HS-27A (cell line): ENCODE data around the gene SORCS2.

Experiments used
- DNase-seq: peaks from one replicate; pipeline ENCODE4 v3.0.0-alpha.2; 2012; ENCODE audit warnings: low read depth, missing footprints

Gene SORCS2

DNA sequence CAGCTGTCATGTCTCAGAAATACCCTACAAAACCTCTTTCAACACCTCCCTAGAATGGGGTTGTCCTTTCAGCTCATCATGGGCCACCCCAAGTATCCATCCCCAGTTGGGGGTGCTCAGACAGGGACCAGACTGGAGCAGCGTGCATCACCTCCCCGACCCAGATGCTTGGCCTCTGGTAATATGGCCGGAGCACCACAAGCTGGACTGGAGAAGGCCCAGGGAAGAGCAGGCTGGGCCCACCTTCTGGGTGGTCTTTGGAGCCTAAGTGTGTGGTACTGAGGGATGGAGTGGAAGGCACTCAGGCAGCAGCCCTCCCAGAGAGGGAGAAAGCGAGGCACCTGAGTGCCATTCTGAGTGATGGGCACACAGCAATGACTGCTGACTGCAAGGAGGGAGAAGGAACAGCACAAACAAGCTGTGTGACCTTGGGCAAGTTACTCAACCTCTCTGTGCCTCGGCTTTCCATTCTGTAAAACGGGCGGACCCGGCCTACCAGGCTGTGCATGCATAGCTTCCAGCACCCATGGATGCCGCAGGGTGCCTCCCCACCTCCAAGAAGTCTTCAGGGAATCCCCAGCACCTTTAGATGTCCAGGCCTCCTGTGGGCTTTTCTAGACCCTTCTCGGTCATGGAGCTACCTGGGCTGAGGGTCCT, 519.1 kb downstream of the SORCS2 start:
- DNase-seq, result no peak

- no peak for DNase-seq
Measured at GRCh38 chr4:7712021-7712671, 519.8 kb downstream of the SORCS2 start.

GRCh38 chr4:7713757-7714156, 521.4 kb downstream of the SORCS2 start:
- DNase-seq, result no peak

DNA sequence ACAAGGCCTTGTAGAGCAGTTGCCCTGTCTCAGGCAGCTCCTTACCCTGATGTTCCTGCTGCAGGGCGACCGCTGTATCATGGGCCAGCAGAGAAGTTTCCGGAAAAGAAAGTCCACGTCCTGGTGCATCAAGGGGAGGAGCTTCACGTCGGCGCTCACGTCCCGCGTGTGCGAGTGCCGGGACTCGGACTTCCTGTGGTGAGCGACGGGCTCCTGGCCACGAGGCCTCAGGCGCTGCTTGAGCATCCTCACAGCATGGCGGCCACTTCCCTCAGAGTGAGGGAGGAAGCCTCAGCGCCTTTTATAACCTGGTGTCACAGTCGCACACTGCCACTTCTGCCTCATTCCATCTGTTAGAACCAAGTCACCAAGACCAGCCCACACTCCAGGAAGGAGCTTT, 521.8 kb downstream of the SORCS2 start:
- DNase-seq, result no peak

DNA sequence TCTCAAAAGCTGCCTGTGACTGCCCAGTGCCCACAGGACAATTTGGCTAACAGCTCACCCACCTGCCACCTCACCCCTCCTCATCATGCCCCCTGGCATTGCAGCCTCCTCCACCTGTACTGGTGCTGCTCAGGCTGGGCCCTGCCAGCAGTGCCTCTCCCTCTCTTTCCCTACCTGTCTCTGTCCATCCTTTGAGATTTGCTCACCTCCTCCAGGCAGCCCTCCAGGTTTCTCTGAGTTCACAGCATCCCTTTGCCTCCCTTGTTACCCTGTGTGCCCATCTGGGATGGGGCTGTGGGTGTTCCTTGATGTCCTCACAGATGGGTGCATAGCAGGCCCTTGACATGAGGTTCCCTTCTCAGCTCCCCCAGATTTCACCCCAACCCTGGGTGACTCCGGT, 522.4 kb downstream of the SORCS2 start:
- DNase-seq, result no peak

DNA sequence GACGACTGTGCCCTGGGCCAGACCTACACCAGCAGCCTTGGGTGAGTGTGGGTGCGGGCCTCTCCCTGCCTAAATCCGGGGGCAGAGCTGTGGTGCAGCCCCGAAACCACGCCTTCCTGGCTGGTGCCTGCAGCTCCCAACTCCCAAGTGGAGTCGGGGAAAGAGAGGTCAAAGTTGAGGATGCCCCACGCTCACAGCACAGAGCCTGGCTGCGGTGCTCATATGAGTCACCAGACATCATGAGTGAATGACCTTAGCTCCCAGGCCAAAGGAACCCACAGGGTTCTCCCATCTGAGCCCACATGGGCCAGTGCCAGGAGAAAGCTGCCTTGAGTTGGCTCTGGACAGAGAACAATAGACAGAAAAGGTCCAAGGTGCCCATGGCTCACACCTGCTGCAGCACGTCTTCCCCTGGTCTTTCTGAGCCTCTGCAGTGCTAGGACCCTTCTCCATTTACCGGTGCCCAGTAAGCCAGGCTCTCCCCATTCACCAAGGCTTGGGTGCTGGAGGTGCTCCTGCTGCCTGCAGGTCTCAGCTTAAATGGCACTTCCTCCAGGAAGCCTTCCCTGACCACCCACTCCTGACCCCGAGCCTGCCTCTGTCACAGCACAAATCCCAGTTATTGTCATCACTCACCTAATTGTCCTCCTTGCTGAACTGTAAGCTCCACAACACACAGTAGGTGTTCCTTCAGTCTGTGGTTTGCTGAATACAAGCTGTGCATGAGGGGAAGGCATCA, 523.1 kb downstream of the SORCS2 start:
- DNase-seq, result no peak

GRCh38 chr4:7716010-7716721, 523.8 kb downstream of the SORCS2 start:
- DNase-seq, result no peak

DNA sequence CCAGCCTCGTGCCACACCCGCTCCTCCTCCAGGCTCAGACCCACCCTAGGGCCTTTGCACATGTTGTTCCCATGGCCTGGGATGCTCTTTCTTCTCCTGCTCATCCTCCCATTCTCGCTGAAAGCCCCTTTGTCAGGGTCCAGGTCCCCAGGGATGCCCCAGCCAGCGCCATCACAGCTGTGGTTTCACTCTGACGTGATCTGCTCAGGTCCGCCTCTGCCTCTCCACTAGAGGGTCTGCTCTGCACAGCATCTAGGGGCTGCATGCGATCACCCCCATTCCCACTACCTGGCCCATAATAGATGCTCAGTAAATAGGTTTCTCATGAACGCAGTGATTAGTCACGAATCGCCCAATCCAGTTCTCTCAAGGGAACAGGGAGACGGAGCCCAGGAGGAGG, 524.8 kb downstream of the SORCS2 start:
- no peak for DNase-seq

- no peak for DNase-seq
Measured at GRCh38 chr4:7717946-7718490, 525.7 kb downstream of the SORCS2 start.

GRCh38 chr4:7719354-7720174, 527.2 kb downstream of the SORCS2 start:
- no peak for DNase-seq

GRCh38 chr4:7721984-7722551, 529.7 kb downstream of the SORCS2 start:
- no peak for DNase-seq

GRCh38 chr4:7722766-7723387, 530.5 kb downstream of the SORCS2 start:
- DNase-seq, result no peak

GRCh38 chr4:7723625-7724024, 531.3 kb downstream of the SORCS2 start:
- no peak for DNase-seq

DNA sequence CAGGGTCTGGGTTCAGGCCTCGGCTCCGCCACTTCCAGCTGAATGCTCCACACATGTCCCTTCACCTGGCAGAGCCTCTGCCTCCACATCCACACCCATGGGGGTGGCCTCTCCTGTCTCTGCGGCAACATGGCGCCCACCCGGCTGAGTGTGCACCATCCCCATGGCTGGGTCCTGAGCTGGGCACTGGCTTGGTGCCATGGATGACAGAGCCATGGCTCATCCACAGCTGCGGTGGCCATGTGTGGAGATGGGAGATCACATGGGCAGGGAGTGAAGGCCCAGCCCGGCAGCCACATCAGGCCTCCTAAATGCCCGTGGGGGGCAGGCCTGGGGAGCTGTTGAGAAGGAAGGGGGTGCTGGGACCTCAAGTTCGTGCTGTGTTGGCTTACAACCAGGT, 533.6 kb downstream of the SORCS2 start:
- DNase-seq, result peak; percentile 49

- DNase-seq, result no peak
Measured at GRCh38 chr4:7726665-7727413, 534.5 kb downstream of the SORCS2 start.

- DNase-seq, result no peak
Measured at GRCh38 chr4:7727749-7728148, 535.4 kb downstream of the SORCS2 start.

DNA sequence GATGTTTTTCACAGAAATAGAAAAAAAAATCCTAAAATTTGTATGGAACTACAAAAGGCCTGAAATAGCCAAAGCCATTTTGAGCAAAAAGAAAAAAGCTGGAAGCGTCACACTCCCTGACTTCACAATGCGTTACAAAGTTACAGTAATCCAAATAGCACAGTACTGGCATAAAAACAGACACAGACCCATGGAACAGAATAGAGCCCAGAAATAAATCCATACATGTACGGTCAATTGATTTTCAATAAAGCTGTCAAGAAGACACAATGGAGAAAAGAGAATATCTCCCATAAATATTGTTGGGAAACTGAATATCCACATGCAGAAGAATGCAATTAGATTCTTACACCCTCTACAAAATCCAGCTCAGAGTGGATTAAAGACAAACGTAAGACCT, 539.1 kb downstream of the SORCS2 start:
- no peak for DNase-seq

GRCh38 chr4:7732263-7732662, 539.9 kb downstream of the SORCS2 start:
- DNase-seq, result no peak

GRCh38 chr4:7733201-7733600, 540.9 kb downstream of the SORCS2 start:
- DNase-seq, result no peak
